Measurements from ENCODE around the gene PRDM16.

DNA sequence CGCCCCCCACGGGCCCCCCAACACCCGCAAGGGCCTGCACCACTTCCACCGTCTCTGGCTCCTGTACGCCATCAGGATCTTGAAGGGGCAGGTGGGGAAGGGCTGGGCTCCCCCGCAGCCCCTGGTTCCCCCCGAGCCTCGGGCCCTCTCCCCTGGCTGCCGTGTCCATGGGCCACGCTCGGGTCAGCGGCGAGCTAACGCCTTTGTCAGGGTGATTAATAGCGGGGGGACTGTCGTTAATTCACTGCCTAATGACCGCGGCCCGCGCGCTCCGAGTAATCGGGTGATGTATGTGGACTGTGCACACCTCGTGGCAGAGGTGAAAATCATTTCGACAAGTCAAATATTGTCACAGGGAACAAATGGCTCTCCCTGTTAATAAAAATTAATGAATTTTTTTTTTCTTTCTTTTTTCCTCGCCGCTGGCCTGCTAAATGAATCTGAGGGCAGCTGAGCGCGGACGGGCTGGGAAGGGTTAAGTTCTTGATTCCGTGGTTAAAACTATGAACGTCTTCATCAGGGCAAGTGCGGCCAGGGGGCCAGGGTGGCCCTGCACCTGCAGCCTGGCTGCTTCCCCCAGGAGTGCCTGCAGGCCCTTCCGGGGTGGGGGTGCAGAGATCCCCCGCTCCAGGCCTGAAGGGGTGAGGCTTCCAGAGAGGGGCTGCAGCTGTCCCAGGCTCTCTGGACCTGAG lies 100.8 kb downstream of the PRDM16 start:
- no peak for TF ChIP-seq SRSF9 (IDR thresholded peaks at IDR 0.05; ENCODE audit: borderline replicate concordance, insufficient read depth, low read depth, low read length, poor library complexity, severe bottlenecking)
- TF ChIP-seq TCF12 (IDR thresholded peaks at IDR 0.05), result no peak
- TF ChIP-seq TCF12 (CRISPR knock-in tag; IDR thresholded peaks at IDR 0.05), result no peak
- TF ChIP-seq, protein P1, sequence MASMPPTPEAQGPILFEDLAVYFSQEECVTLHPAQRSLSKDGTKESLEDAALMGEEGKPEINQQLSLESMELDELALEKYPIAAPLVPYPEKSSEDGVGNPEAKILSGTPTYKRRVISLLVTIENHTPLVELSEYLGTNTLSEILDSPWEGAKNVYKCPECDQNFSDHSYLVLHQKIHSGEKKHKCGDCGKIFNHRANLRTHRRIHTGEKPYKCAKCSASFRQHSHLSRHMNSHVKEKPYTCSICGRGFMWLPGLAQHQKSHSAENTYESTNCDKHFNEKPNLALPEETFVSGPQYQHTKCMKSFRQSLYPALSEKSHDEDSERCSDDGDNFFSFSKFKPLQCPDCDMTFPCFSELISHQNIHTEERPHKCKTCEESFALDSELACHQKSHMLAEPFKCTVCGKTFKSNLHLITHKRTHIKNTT (CRISPR knock-in tag; IDR thresholded peaks at IDR 0.05), result no peak
- TF ChIP-seq ETV5 (CRISPR knock-in tag; IDR thresholded peaks at IDR 0.05; ENCODE audit: borderline replicate concordance), result no peak
- no peak for TF ChIP-seq MAFF (IDR thresholded peaks at IDR 0.05; ENCODE audit: low read depth, low read length)
